Stomach (tissue), 9 donors: ENCODE results near the gene ARHGAP4. TPM values are rescaled to one million over a fixed set of nuclear protein-coding genes. Genes with fewer than 3 reads are reported as not detected.

Experiments
- DNase-seq, 2 donors: peaks; one replicate each; pipeline versions ENCODE4 v3.0.0 to v3.0.0-alpha.2; 2013 to 2019
- H3K27ac ChIP-seq, 5 donors: fragments of 200-600 bp in 4 of 5; sonication (generic) in 4 of 5; one replicate each; pipeline ENCODE4 v1.5.1; 2013 to 2019; ENCODE audit warnings: mild to moderate bottlenecking in 1 of 5, moderate library complexity in 1 of 5
- H3K27me3 ChIP-seq, 3 donors: fragments of 200-600 bp; sonication (generic); one replicate each; pipeline ENCODE4 v1.5.1; 2017 to 2019; ENCODE audit warnings: mixed run types in 1 of 3
- H3K36me3 ChIP-seq, 4 donors: fragments of 200-600 bp; sonication (generic); 1 replicate in 3 of 4; 2 replicates in 1 of 4; pipeline ENCODE4 v1.5.1; 2016 to 2019
- H3K4me1 ChIP-seq, 4 donors: fragments of 200-600 bp; sonication (generic); one replicate each; pipeline ENCODE4 v1.5.1; 2016 to 2019
- H3K4me3 ChIP-seq, 4 donors: fragments of 200-600 bp; sonication (generic) in 3 of 4; one replicate each; pipeline ENCODE4 v1.5.1; 2016 to 2019; ENCODE audit warnings: mild to moderate bottlenecking in 1 of 4
- H3K9me3 ChIP-seq, 4 donors: fragments of 200-600 bp; sonication (generic); one replicate each; pipeline ENCODE4 v1.5.1; 2016 to 2019
- EP300 ChIP-seq: sonication (generic); formaldehyde crosslinking; IDR thresholded peaks from one replicate; pipeline ENCODE4 v1.6.1; 2017; ENCODE audit warnings: antibody characterized with exemption
- POLR2A ChIP-seq, 4 donors: fragments of 450-650 bp; IDR thresholded peaks; one replicate each; pipeline ENCODE4 v1.6.1; 2016; ENCODE audit warnings: antibody characterized with exemption in 4 of 4, control low read depth in 2 of 4, mild to moderate bottlenecking in 1 of 4, moderate library complexity in 1 of 4
- POLR2AphosphoS5 ChIP-seq, 3 donors: sonication (generic); formaldehyde crosslinking; IDR thresholded peaks; one replicate each; pipeline ENCODE4 v1.6.1; 2016; ENCODE audit warnings: antibody characterized with exemption in 3 of 3
- WGBS, 5 donors: extraction: QIAGEN DNeasy Blood & Tissue Kit in 3 of 5; methylation state at CpG; one replicate each; pipeline versions ENCODE4 v1.1.5 to v1.1.7; 2013 to 2018; 5-methylcytosine and 5-hydroxymethylcytosine counted together
- intact Hi-C: fragments of 100-400 bp; cut with DNase I; formaldehyde crosslinking; loops from one replicate; pipeline ENCODE4 v1.15.1; 2023; ENCODE audit warnings: low total_unique reads
- polyA plus RNA-seq, 3 donors: library from polyadenylated mRNA; stranded (reverse); fragments of 200-250 nt; gene quantifications; one replicate each; pipeline ENCODE4 v1.2.3, GENCODE V29; 2013
- total RNA-seq, 5 donors: library from RNA; depleted of rRNA; stranded (reverse); fragments of >200 nt; gene quantifications; one replicate each; pipeline versions ENCODE4 v1.1.0 to v1.2.3, GENCODE V29; 2014 to 2016
- TF ChIP-seq, protein P1 (sequence below), 7 experiments: fragments of 450-650 bp in 4 of 7; fragments of 200-600 bp in 3 of 7; sonication (generic) in 3 of 7; IDR thresholded peaks; one replicate each; pipeline ENCODE4 v1.5.1; 2016 to 2019; ENCODE audit warnings: antibody characterized with exemption in 7 of 7, control low read depth in 2 of 7, mild to moderate bottlenecking in 1 of 7
- donor health status: healthy with polysubstance abuse.
- donor health status: Bipolar disorder and iron deficiency.
- donor health status: healthy.

ARHGAP4 gene
- total and polyA plus RNA-seq, 8 donors = 18.5 to 93.9 (median 40.3) TPM

DNA sequence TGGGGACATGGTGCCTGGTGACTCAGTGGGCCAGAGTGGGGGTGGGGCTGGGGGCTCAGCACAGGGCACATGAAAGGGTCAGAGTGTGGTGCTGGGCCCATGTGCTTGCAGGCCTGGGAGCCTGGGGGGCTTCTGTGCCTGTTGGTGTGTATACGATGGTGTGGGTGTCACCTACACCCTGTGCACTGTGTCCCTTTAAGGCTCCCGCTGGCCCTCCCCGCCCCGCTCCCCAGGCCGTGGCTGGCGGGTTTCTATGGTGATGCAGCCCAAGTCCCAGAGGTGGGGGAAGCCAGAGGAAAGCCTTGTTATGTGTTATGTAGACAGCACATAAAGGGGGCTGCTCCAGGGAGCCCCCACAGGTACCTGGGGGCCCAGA lies 45.6 kb downstream of the ARHGAP4 start:
- Histone ChIP-seq H3K27me3 (peaks cover 32 to 90% (median 84%) of the 10 kb centered on the region in 3 donors), H3K4me3 (no peak overlapping the region), H3K27ac (no peak overlapping the region), H3K4me1 (peaks cover 0 to 5% (median 4%) of the 10 kb centered on the region in 4 donors), H3K36me3 (no peaks in the 10 kb centered on the region), H3K9me3 (no peaks in the 10 kb centered on the region)
- DNase-seq = no peak
- 5 to 50% (median 28%) methylated on average over 4 to 6 of the region's 6 CpGs for WGBS, 5 donors
- intact Hi-C loops = no loop called here
- TF ChIP-seq, protein P1, sequence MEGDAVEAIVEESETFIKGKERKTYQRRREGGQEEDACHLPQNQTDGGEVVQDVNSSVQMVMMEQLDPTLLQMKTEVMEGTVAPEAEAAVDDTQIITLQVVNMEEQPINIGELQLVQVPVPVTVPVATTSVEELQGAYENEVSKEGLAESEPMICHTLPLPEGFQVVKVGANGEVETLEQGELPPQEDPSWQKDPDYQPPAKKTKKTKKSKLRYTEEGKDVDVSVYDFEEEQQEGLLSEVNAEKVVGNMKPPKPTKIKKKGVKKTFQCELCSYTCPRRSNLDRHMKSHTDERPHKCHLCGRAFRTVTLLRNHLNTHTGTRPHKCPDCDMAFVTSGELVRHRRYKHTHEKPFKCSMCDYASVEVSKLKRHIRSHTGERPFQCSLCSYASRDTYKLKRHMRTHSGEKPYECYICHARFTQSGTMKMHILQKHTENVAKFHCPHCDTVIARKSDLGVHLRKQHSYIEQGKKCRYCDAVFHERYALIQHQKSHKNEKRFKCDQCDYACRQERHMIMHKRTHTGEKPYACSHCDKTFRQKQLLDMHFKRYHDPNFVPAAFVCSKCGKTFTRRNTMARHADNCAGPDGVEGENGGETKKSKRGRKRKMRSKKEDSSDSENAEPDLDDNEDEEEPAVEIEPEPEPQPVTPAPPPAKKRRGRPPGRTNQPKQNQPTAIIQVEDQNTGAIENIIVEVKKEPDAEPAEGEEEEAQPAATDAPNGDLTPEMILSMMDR (IDR thresholded peaks at IDR 0.05) = no peak
- TF ChIP-seq EP300 (no peak), POLR2A (IDR thresholded peaks at IDR 0.05) (no peak), POLR2AphosphoS5 (IDR thresholded peaks at IDR 0.05) (no peak)

DNA sequence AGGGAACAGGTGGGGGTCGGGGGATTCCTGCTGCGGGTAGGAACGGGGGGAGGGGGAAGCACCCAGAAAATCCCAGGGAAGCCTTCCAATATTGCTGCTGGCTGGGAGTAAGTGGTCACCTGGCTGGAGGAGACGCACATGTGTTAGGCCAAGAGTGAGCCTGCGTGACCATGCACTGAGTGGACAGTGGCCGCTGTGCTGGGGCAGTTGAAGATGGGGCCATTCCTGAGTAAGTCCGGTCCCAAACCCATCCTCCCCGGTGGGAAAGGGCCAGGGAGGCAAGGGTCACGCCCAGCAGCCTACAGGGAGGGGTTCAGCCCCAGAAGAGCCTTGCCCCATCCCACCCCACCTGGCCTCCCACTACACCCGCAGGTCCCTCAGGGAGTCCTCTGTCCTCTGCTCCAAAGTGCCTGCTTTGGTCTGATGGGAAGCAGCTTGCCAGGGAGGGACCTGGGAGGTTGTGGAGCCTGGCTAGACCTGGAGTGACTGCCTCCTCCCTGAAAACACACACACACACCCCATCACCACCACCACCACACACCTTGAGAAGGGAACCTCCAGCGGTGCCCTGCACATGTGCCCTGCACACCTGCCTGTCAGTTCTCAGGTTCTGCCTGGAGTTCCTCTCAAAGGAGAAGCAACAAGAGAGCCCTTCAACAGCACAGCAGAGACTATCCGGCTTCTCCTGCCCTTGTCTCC lies 46.2 kb downstream of the ARHGAP4 start:
- DNase-seq = no peak
- peaks cover 0 to under 1% (median 0%) of the 10 kb centered on the region in 4 donors for H3K4me1 ChIP-seq

DNA sequence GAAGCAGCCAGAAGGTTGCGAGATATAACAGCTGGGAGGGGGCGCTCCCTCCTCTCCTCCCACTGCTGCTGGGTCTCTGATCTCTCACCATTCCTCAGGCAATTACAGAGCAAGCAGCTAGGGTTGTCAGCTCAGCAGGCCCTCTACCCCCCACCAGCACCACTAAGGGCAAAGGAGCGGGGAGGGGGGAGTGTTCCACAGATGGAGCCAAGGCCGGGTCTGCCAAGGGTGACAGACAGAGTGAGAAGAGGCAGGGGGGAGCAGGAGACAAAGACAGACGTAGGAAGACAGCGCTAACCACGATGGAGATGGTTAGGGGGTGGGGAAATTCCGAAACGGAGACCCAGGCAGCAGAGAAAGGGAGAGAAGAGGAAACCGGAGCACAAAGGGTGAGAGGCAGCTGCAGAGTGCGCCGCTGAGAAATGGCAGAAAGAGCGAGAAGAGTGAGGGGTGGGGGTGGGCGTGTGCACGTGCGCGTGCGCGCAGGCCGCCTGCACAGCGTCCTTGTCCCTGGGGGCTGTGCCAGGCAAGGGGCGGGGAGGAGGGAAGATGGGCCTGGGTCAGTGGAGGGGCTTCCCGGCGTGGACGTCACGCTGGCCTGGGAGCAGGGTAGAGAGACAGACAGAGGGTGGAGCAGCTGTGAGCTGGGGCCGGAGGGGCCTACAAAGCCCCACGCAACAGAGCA lies 47.0 kb downstream of the ARHGAP4 start:
- Histone ChIP-seq H3K9me3 (no peaks in the 10 kb centered on the region), H3K4me3 (no peak overlapping the region), H3K4me1 (no peaks in the 10 kb centered on the region), H3K36me3 (no peaks in the 10 kb centered on the region), H3K27me3 (peaks cover 22 to 83% (median 71%) of the 10 kb centered on the region in 3 donors), H3K27ac (no peak overlapping the region)
- intact Hi-C loops = no loop called here
- WGBS, 5 donors = 4 to 24% (median 6%) methylated on average over 26 to 28 of the region's 28 CpGs
- TF ChIP-seq, protein P1 (IDR thresholded peaks at IDR 0.05) = no peak
- TF ChIP-seq EP300 (no peak), POLR2A (IDR thresholded peaks at IDR 0.05) (no peak), POLR2AphosphoS5 (IDR thresholded peaks at IDR 0.05) (no peak)
- DNase-seq = peak in 1 of 2 donors; percentile 51

More for the DNA sequence above, 46.2 kb downstream of the ARHGAP4 start:
- Histone ChIP-seq H3K27ac (no peak overlapping the region), H3K36me3 (no peaks in the 10 kb centered on the region), H3K9me3 (no peaks in the 10 kb centered on the region), H3K4me3 (no peak overlapping the region), H3K27me3 (peaks cover 28 to 90% (median 79%) of the 10 kb centered on the region in 3 donors)
- 49 to 74% (median 55%) methylated on average over 10 to 12 of the region's 12 CpGs for WGBS, 5 donors
- intact Hi-C loops = no loop called here
- no peak for TF ChIP-seq EP300
- TF ChIP-seq POLR2AphosphoS5 (IDR thresholded peaks at IDR 0.05) = no peak
- TF ChIP-seq POLR2A (IDR thresholded peaks at IDR 0.05) = no peak
- TF ChIP-seq, protein P1 (IDR thresholded peaks at IDR 0.05) = no peak

DNA sequence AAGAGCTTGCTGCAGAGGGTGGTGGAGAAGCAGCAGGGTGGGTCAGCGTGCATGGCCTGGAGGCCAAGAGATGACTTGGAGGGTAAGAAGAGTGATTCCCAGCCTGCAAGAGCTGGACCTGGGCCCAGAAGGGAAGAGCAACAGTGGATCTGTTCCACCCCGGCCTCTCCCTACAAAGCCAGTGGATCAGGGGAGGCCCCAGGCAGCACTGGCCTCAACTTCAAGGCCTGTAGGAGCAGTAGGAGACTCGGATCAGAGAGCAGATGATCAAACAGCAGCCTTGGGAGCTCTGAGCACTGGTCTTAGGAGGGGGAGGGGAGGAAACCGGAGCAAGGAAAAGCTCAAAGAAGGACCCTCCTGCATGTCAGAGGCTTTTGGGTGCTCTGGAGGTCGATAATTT lies 47.7 kb downstream of the ARHGAP4 start:
- Histone ChIP-seq H3K27ac (no peak overlapping the region), H3K36me3 (no peaks in the 10 kb centered on the region), H3K27me3 (peaks cover 14 to 82% (median 63%) of the 10 kb centered on the region in 3 donors), H3K9me3 (no peaks in the 10 kb centered on the region), H3K4me3 (no peak overlapping the region), H3K4me1 (no peaks in the 10 kb centered on the region)
- no peak for DNase-seq
- intact Hi-C loops = no loop called here
- TF ChIP-seq POLR2AphosphoS5 (IDR thresholded peaks at IDR 0.05) (no peak), POLR2A (IDR thresholded peaks at IDR 0.05) (no peak), EP300 (no peak)
- TF ChIP-seq, protein P1 (IDR thresholded peaks at IDR 0.05) = no peak
- 30 to 38% (median 36%) methylated on average over 5 of the region's 5 CpGs; no CpG with 5 or more reads in 1 of the 5 donors for WGBS, 5 donors
